ENCODE data around the gene C11orf24. TPM values are rescaled to one million over a fixed set of nuclear protein-coding genes. Genes with fewer than 3 reads are reported as not detected.

C11orf24 gene
- total and polyA plus RNA-seq, 2 experiments from 2014 or later = 89.4 to 105 TPM

- DNase-seq = peak; percentile 65
- 8 to 22% methylated on average over 12 to 20 of the region's 85 CpGs for WGBS, 2 experiments (ENCODE audit: low coverage in 1 of 2, low lambda C conversion rate in 2 of 2, missing lambda C conversion rate in 2 of 2)
- H3K4me2 ChIP-seq (ENCODE audit: unreplicated experiment) = peak within 1 kb of the TSS; percentile 72
- H3K36me3 ChIP-seq (ENCODE audit: low read depth) = no peaks in the 10 kb centered on the region
- H3K4me1 ChIP-seq (ENCODE audit: insufficient read depth) = 0 out of 2 replicates have a peak, but pooled peaks cover 6% of the 10 kb centered on the region
- in situ Hi-C loops (cut with MboI) = no loop called here
- H3K4me3 ChIP-seq = peak within 1 kb of the TSS; percentile 59
- H4K20me1 ChIP-seq (ENCODE audit: insufficient read depth) = no peaks in the 10 kb centered on the region
- no peaks in the 10 kb centered on the region for H3K9me3 ChIP-seq (ENCODE audit: low read depth)
- H3K9ac ChIP-seq = peak within 1 kb of the TSS; percentile 19; the same call in 1 of the 2 replicates
- no peak within 1 kb of the TSS for H3K27ac ChIP-seq
- TF ChIP-seq EZH2 (IDR thresholded peaks at IDR 0.05; ENCODE audit: insufficient read depth, poor library complexity, severe bottlenecking) = no peak
- TF ChIP-seq EZH2phosphoT487 (IDR thresholded peaks at IDR 0.05; ENCODE audit: insufficient read depth, low read depth) = no peak
- H3K79me2 ChIP-seq (ENCODE audit: insufficient read depth) = no peaks in the 10 kb centered on the region
- H3K27me3 ChIP-seq (replicated peaks; ENCODE audit: insufficient read depth) = no peaks in the 10 kb centered on the region
- H2AFZ ChIP-seq = peak within 1 kb of the TSS; percentile 80
- H3F3A ChIP-seq (ENCODE audit: insufficient read depth) = no peaks in the 10 kb centered on the region
- no peaks in the 10 kb centered on the region for H3K9me2 ChIP-seq (ENCODE audit: insufficient read depth)
Measured at GRCh38 chr11:68312117-68312779, 40.5 kb upstream of the C11orf24 start, which contains the start of gene LRP5. Gene LRP5, plus strand, starts transcription at chr11:68312591. Its CDS starts 124 bp downstream, at chr11:68312715.

- H3K4me1 ChIP-seq (ENCODE audit: insufficient read depth) = 0 out of 2 replicates have a peak, but pooled peaks cover 6% of the 10 kb centered on the region
- no peaks in the 10 kb centered on the region for H3K79me2 ChIP-seq (ENCODE audit: insufficient read depth)
- no peaks in the 10 kb centered on the region for H3F3A ChIP-seq (ENCODE audit: insufficient read depth)
- no peak overlapping the region for H3K27ac ChIP-seq
- no peak overlapping the region for H3K4me2 ChIP-seq (ENCODE audit: unreplicated experiment)
- H4K20me1 ChIP-seq (ENCODE audit: insufficient read depth) = no peaks in the 10 kb centered on the region
- no peak overlapping the region for H3K9ac ChIP-seq
- no peaks in the 10 kb centered on the region for H3K36me3 ChIP-seq (ENCODE audit: low read depth)
- no peak for DNase-seq
- H3K4me3 ChIP-seq = no peak overlapping the region
- no peak overlapping the region for H2AFZ ChIP-seq
- no peaks in the 10 kb centered on the region for H3K9me2 ChIP-seq (ENCODE audit: insufficient read depth)
- 86 to 89% methylated on average over 25 of the region's 25 CpGs for WGBS, 2 experiments (ENCODE audit: low coverage in 1 of 2, low lambda C conversion rate in 2 of 2, missing lambda C conversion rate in 2 of 2)
- no peaks in the 10 kb centered on the region for H3K27me3 ChIP-seq (replicated peaks; ENCODE audit: insufficient read depth)
- no peak for TF ChIP-seq EZH2 (IDR thresholded peaks at IDR 0.05; ENCODE audit: insufficient read depth, poor library complexity, severe bottlenecking)
- no peak for TF ChIP-seq EZH2phosphoT487 (IDR thresholded peaks at IDR 0.05; ENCODE audit: insufficient read depth, low read depth)
- no peaks in the 10 kb centered on the region for H3K9me3 ChIP-seq (ENCODE audit: low read depth)
- in situ Hi-C loops (cut with MboI) = no loop called here
Measured at GRCh38 chr11:68311160-68312116, 39.7 kb upstream of the C11orf24 start.

DNA sequence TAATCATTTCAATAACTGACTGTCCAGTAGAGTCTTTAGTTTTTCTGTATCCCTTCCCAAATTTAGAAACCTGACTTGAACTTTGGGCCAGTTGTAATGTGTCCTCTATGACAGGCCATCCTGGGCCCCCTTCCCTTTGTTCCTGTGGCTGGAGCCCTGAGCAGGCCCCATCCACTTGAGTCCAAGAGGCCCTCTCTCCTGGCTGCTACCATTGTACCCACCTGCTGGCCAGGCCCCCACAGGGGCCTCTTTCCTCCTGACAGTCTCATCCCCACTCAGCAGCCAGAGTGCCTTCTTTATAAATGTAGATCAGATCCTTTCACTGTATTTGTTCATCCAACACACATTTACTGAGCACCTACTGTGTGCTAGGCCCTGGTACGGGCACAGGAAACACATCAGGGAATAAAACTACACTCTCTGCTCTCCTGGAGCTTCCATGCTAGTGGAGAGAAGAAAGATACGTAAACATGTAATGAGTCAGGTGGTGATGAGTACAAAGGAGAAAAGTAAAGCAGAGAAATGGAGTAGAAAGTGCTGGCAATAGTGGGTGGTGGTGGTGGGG, 37.9 kb upstream of the C11orf24 start:
- Histone ChIP-seq H3K79me2 (ENCODE audit: insufficient read depth) (no peaks in the 10 kb centered on the region), H4K20me1 (ENCODE audit: insufficient read depth) (no peaks in the 10 kb centered on the region), H3K4me1 (ENCODE audit: insufficient read depth) (0 out of 2 replicates have a peak, but pooled peaks cover 6% of the 10 kb centered on the region), H3F3A (ENCODE audit: insufficient read depth) (no peaks in the 10 kb centered on the region), H3K27me3 (replicated peaks; ENCODE audit: insufficient read depth) (no peaks in the 10 kb centered on the region), H3K4me3 (no peak overlapping the region), H3K9me3 (ENCODE audit: low read depth) (no peaks in the 10 kb centered on the region), H3K9me2 (ENCODE audit: insufficient read depth) (no peaks in the 10 kb centered on the region), H3K36me3 (ENCODE audit: low read depth) (no peaks in the 10 kb centered on the region), H3K9ac (no peak overlapping the region), H3K4me2 (ENCODE audit: unreplicated experiment) (no peak overlapping the region), H2AFZ (no peak overlapping the region), H3K27ac (no peak overlapping the region)
- TF ChIP-seq EZH2phosphoT487 (IDR thresholded peaks at IDR 0.05; ENCODE audit: insufficient read depth, low read depth) (no peak), EZH2 (IDR thresholded peaks at IDR 0.05; ENCODE audit: insufficient read depth, poor library complexity, severe bottlenecking) (no peak)
- in situ Hi-C loops (cut with MboI) = no loop called here
- 84 to 89% methylated on average over 2 of the region's 2 CpGs for WGBS, 2 experiments (ENCODE audit: low coverage in 1 of 2, low lambda C conversion rate in 2 of 2, missing lambda C conversion rate in 2 of 2)
- no peak for DNase-seq

GRCh38 chr11:68308068-68308467, 36.3 kb upstream of the C11orf24 start:
- H3K79me2 ChIP-seq (ENCODE audit: insufficient read depth) = no peaks in the 10 kb centered on the region
- no peaks in the 10 kb centered on the region for H3K36me3 ChIP-seq (ENCODE audit: low read depth)
- TF ChIP-seq EZH2phosphoT487 (IDR thresholded peaks at IDR 0.05; ENCODE audit: insufficient read depth, low read depth) (no peak), EZH2 (IDR thresholded peaks at IDR 0.05; ENCODE audit: insufficient read depth, poor library complexity, severe bottlenecking) (no peak)
- H3K27me3 ChIP-seq (replicated peaks; ENCODE audit: insufficient read depth) = no peaks in the 10 kb centered on the region
- H3F3A ChIP-seq (ENCODE audit: insufficient read depth) = no peaks in the 10 kb centered on the region
- no peaks in the 10 kb centered on the region for H3K4me1 ChIP-seq (ENCODE audit: insufficient read depth)
- H3K27ac ChIP-seq = no peak overlapping the region
- DNase-seq = no peak
- no peaks in the 10 kb centered on the region for H3K9me3 ChIP-seq (ENCODE audit: low read depth)
- H3K9me2 ChIP-seq (ENCODE audit: insufficient read depth) = no peaks in the 10 kb centered on the region
- H3K9ac ChIP-seq = no peak overlapping the region
- H3K4me3 ChIP-seq = no peak overlapping the region
- in situ Hi-C loops (cut with MboI) = no loop called here
- H4K20me1 ChIP-seq (ENCODE audit: insufficient read depth) = no peaks in the 10 kb centered on the region
- no peak overlapping the region for H3K4me2 ChIP-seq (ENCODE audit: unreplicated experiment)
- no peak overlapping the region for H2AFZ ChIP-seq
- WGBS, 2 experiments (ENCODE audit: low coverage in 1 of 2, low lambda C conversion rate in 2 of 2, missing lambda C conversion rate in 2 of 2) = 83 to 84% methylated on average over 11 of the region's 11 CpGs
